ENCODE results near the gene BOD1L2. TPM values are rescaled to one million over a fixed set of nuclear protein-coding genes. Genes with fewer than 3 reads are reported as not detected.

BOD1L2 gene
- total RNA-seq, 1 donor from 2014 or later, result not detected

DNA sequence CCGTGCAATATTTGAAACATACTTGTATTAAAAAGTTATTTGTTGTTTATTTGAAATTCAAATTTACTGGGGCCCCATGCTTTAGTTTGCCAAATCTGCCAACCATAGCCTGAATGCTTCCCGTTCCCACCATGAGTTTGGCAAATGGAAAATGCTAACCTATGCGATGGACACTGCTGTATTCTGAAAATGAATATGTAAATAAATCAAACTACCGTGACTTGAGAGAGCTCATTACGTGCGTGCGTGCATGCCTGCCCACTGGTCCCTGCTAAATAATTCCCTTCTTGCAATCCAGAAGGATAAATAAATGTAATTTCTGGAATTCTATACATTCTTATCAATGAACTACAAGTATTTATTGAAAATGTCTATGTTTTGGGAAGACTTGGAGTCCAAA is 3.2 kb downstream of the BOD1L2 start:
- DNase-seq (ENCODE audit: low spot score), result no peak

DNA sequence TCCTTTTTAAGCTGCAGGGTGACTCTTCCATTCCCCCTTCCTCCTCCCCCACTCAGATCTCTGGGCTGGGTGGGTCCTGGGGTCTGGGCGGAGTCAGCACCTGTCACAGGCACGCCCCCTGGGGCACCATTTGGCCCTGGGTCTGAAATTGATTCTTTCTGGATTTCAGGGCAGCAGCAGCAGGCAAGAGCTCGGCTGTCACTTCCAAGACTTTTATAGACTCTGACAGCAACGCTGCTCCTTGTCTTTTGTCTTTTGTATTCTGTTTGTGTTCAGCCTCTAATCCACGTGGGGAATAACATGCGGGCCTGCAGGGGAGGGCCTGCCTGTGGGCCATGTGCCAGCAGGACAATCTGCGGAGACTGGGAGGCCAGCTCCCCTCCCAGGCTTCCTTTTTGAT is 3.9 kb downstream of the BOD1L2 start:
- no peak for DNase-seq (ENCODE audit: low spot score)

DNA sequence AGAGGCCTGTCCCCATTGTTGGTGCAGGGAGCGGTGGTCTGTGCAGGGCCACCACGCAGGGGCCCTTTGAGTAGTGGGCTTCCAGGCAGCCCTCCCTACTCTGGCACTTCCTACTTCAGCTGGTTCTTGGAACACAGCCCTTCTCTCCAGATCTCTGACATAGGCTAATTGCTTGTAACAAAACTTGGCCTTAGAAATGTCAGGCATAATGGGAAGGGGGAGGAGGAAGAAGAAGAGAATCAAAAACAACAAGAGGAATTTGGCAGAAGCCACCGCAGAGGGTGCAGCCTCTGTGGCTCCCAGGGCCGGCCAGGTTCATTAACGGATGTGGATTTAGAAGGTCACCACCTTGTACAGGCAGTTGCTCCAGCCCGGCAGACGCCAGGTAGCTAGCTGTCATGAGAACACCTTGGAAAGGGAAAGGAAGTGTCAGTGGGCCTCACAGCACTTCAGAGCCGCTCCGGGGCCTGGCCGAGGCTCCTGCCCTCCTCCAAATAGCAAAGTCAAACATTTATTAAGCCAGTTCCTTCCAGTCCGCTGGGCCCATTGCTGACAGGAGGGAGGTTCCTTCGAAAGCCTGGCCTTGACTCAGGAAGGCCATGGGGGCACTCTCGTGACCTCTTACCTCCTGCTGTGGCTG is 7.4 kb downstream of the BOD1L2 start:
- no peak for DNase-seq (ENCODE audit: low spot score)

DNA sequence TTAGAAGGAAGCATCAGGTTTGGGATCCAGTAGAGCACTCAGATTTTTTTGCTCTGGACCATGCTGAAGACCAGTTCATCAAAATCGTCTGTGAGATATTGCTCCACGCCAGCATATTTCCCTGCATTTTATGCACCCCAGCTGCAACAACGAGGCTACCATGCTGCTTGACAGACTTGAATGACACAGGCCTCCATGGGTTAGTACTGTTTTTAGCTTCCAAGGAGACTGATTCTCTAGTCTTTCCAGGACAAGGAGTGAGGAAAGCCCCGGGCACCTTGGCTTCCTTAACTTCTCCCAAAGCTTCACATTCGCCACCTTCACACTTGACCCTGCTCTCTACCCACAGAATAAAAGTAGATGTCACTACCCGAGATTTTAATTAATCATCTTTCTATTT is 17.5 kb downstream of the BOD1L2 start:
- DNase-seq (ENCODE audit: low spot score), result no peak

DNA sequence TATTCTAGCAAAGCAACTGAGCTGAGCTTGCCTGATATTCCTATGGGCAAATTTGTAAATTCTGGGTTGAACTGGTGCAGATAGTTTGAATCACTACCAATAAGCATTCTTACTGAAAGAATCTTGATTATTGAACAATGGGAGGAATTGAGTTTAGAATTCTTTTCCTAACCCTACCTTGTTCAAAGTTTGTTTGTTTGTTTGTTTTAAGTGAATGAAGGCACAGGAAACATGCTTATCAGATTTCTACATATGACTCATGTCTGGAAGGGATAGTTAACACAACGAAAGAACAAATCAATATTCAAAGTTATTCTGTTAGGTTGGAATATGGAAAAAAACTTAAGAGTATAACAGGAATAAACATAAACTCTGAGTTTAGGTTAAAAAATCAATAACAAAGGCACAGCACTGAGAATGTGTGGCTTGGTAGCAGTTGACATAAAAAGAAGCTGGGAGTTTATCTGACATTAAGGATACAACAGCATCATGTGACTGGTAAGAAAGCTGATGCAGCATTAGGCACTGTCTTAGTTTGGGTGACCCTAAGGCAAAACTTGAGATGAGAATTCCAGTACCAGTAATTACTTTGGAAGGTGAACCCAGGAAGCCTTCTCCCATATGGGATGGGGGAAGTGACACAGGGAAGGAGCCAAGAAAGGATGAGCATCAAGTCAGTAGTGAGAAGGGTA is 20.9 kb downstream of the BOD1L2 start:
- DNase-seq (ENCODE audit: low spot score), result no peak

DNA sequence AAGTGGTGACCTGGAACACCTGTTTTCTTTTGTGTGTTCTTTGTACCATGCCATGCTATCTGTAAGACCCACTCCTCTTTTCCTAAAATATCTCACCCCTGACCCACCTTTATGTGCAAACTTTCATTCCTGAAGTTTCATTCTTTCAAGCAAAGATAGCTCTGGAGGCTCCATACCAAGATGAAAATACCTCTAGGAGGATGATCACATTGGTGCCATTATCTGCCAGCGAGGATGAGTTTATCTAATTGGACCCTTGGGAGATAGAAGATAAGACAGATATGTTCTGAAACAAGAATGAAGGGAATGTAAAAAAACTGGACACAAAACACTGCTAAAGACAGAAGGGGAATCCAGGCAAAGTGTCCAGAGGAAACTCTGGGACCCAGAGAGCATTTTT is 24.1 kb downstream of the BOD1L2 start:
- DNase-seq (ENCODE audit: low spot score), result no peak

DNA sequence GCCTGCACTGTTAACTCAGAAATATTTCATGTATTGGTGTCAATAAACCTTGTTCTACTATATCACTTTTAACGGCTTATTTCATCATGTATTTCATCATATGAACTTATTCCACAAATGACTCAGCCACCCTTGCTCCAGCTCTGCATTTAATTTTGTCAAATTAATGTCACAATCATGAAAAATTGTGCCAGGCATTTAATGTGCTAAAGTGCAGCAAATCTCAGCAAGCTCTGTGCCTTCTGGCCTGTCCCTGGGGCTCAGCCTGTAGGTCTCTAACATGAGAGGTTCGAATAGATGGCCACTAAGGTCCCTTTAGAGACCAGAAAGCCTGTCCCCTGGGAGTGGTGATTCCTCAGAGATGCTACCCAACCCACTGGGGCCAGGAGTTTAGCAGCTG is 28.6 kb downstream of the BOD1L2 start:
- DNase-seq (ENCODE audit: low spot score), result no peak

DNA sequence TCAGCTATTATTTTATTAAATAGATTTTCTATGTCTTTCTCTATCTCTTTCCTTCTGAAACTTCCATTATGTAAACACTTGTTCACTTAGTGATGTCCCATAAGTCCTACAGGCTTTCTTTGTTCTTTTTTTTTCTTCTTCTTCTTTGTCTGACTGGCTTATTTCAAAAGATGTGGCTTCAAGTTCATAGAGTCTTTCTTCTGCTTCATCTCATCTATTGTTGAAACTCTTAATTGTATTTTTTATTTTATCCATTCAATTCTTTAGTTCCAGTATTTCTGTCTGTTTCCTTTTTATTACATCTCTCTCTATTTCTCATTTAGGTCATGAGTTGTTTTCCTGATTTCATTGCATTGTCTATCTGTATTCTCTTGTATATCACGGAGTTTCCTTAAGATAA is 38.5 kb downstream of the BOD1L2 start:
- DNase-seq (ENCODE audit: low spot score), result no peak

DNA sequence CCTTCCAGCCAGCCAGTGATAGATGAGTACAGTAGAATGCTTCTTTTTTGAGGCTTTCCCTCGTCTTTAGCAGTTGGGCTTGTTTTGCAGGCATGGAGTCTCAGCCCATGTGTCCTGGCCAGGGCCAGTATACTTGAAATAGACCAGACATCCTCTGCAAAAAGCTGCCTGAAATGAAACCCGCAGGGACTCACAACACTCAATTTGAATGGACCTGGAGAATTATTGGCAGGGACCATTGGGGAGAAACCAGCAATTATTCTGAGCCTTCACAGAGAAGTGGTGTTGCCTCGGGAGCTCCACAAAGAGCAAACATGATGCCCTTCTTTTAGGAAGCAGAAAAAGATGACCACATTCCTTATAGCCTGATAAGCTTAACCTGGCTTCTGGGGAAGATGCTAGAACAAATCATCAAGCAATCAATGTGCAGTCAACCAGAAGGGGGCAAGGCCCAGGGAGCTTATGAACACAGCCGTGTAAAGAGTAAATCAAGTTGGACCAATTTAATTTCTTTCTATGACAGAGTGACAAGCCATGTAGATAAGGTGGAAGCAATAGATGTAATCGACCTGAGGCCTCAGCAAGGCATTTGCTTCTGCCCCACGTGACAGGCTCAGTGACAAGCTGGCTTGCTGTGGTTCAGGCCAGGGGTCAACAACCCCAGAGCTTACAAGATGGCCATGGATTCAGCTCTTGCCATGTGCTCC is 42.1 kb downstream of the BOD1L2 start:
- no peak for DNase-seq (ENCODE audit: low spot score)

DNA sequence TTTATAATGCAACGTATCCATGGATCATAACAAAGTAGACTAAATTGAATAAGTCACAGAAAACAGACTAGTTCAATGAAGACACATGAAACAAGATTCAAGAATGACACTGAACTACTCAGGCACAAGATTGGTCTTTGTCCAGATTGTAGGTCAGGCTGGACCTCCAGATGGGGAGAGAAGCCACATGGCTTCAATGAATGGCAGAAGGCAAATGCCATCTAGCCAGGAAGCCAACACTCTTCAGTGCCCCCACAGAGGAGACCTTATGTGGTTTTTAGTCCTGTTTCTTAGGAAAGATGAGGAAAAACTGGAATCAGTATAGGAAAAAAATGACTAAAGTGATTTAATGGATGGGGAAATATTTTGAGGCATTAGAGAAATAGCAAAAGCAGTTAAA is 43.1 kb downstream of the BOD1L2 start:
- no peak for DNase-seq (ENCODE audit: low spot score)

DNA sequence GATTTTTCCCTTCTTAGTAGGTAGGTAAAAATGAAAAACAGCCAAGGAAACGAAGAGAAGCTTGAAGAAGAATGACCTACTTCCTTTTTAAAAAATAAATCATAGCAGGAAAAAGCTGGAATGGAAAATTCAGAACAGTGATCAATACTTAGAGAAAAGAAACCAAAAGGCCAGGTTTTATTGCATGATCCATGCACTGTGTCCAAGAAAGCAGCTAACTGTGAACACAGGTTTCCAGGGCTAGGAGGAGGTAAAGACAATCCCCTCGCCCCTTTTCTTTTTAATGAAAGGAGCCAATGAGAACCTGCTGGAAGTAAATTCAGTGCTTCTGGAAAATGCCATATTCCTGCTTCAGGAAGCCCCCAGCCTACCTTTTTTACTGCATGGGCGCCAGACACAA is 47.2 kb downstream of the BOD1L2 start:
- no peak for DNase-seq (ENCODE audit: low spot score)

DNA sequence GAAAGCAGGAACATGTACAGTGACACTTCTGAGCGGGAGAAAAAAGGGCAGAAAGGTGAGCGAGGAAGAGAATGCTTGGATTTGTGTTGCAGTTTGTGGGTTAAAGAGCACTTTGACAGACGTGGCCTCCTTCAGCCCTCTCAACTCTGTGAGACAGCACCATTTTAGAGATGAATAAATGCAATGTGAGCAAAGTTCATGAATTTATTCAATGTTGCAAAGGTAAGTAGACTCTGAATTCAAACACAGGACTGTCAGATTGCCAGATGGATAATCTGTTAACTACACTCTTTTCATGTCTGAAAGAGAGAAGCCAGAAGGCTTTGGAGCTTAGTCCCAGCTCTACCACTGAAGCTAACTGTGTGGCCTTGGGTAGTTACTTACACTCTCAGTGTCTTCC is 47.7 kb downstream of the BOD1L2 start:
- no peak for DNase-seq (ENCODE audit: low spot score)

DNA sequence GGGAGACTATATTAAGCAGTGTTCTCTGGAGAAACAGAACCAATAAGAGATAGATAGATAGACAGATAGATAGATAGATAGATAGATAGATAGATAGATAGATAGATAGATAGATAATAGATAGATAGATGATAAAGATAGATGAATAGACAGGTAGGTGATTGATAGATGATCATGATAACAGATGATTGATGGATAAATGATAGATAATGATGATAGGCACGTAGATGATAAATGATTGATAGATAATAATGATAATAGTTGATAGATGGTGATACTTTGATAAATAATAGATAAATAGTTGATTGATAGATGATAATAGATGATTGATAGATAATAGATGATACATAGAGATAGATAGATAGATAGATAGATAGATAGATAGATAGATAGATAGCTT is 48.5 kb downstream of the BOD1L2 start:
- no peak for DNase-seq (ENCODE audit: low spot score)

DNA sequence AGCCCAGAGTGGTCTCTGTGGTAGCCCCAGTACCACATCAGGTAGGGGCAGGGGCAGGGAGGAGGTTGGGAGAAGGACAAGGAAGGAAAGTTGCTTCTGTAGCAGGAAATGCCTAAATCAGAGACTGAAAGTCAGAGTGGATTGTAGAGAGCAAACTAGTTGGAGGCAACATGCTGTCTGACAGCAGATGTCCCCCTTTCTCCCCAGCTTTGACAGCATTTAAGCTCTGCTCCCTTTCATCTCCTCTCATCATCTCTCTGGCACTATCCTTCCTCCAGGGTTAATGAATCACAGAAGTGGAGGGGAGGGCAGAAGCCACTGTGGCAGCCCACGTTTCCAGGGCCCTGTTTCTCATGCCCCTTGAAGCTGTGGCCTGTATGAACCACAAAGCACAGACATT is 50.4 kb downstream of the BOD1L2 start:
- DNase-seq (ENCODE audit: low spot score), result no peak

DNA sequence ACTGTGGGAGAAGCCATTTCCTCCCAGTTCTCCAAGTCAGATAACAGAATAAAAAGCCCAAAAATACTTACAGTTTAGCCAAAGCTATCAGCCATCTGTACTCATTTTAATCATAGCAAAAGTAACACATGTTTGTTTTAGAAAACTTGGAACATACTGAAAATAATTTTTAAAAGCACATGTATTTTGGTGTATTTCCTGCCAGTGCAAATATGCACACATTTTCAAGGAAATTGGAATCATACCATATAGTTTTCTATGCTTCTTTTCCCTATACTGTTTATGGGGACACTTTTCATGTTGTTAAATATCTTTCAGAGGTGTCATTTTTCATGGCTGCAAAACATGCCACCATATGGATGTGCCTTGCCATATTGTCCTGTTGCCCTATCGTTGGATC is 51.2 kb downstream of the BOD1L2 start:
- no peak for DNase-seq (ENCODE audit: low spot score)

Other genes with a start within 250 kb of the BOD1L2 start
- not detected for gene ST8SIA3, start 205.5 kb downstream of the BOD1L2 start, total RNA-seq